Neutrophil (primary cell): ENCODE data around the gene NMUR1.

ENCODE experiments used
- H3K27ac ChIP-seq: fragments of 200-600 bp; sonication (generic); 2 replicates; pipeline ENCODE4 v1.5.1; 2016; ENCODE audit warnings: mild to moderate bottlenecking, moderate library complexity
- H3K27me3 ChIP-seq: fragments of 200-600 bp; sonication (generic); 2 replicates; pipeline ENCODE4 v1.6.0; 2016; ENCODE audit warnings: mild to moderate bottlenecking
- H3K36me3 ChIP-seq: fragments of 200-600 bp; sonication (generic); 2 replicates; pipeline ENCODE4 v1.5.1; 2017
- H3K4me1 ChIP-seq, 2 experiments: fragments of 200-600 bp in 1 of 2; sonication (generic) in 1 of 2; 1 replicate in 1 of 2; 2 replicates in 1 of 2; pipeline versions ENCODE4 v1.5.1 to v1.6.1; 2013 to 2016; ENCODE audit warnings: low read depth in 1 of 2, low read length in 1 of 2, mild to moderate bottlenecking in 1 of 2, moderate library complexity in 1 of 2; ENCODE audit not compliant: control insufficient read depth in 1 of 2, insufficient read depth in 1 of 2
- H3K4me3 ChIP-seq, 2 experiments: fragments of 200-600 bp in 1 of 2; sonication (generic) in 1 of 2; 1 replicate in 1 of 2; 2 replicates in 1 of 2; pipeline ENCODE4 v1.5.1; 2013 to 2016; ENCODE audit warnings: low read depth in 1 of 2, low read length in 1 of 2, mild to moderate bottlenecking in 1 of 2, moderate library complexity in 1 of 2
- H3K9me3 ChIP-seq: fragments of 200-600 bp; sonication (generic); 2 replicates; pipeline ENCODE4 v1.5.1; 2016
- TF ChIP-seq, protein P1 (sequence below): fragments of 200-600 bp; sonication (generic); IDR thresholded peaks from 2 replicates; pipeline ENCODE4 v1.5.1; 2016; ENCODE audit warnings: antibody characterized with exemption

The NMUR1 gene

DNA sequence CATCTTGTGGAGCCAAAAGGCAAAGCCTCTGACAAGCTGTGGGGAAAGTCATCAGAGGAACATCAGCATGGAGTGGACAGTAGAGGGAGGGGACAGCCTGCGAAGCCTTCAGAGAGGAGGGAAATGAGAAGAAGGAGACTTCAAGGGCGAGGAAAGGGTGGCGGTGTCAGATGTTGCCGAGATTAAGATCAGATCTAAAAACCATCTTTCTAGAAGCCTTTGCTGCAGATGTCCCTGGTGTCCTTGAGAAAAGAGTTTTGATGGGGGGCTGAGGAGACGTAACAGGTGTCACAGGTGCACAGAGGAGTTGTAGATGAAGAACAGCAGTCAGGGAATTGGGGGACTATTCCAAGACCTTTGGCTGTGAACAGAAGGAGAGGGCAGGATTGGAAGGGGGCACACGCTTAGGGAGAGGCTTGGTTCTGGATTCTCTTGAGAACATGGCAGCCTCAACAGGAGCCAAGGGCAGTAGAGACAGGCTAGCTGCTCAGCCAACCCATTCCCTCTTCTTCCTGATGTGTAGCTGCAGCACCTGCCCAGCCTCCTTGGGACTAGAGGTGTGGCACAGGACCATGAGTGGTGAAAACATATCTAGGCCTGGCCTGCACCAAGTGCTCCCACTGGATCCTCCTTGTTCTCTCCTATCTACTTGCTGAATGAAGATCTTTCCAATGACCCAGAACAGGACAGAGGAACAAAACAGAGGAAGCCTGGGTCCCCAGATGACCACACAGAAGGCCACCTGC lies 43.2 kb downstream of the NMUR1 start:
- Histone ChIP-seq H3K4me3 (no peak overlapping the region), H3K36me3 (no peaks in the 10 kb centered on the region), H3K27ac (no peak overlapping the region), H3K4me1 (peaks cover 14 to 17% of the 10 kb centered on the region in 2 experiments), H3K27me3 (no peaks in the 10 kb centered on the region), H3K9me3 (no peaks in the 10 kb centered on the region)
- TF ChIP-seq, protein P1, sequence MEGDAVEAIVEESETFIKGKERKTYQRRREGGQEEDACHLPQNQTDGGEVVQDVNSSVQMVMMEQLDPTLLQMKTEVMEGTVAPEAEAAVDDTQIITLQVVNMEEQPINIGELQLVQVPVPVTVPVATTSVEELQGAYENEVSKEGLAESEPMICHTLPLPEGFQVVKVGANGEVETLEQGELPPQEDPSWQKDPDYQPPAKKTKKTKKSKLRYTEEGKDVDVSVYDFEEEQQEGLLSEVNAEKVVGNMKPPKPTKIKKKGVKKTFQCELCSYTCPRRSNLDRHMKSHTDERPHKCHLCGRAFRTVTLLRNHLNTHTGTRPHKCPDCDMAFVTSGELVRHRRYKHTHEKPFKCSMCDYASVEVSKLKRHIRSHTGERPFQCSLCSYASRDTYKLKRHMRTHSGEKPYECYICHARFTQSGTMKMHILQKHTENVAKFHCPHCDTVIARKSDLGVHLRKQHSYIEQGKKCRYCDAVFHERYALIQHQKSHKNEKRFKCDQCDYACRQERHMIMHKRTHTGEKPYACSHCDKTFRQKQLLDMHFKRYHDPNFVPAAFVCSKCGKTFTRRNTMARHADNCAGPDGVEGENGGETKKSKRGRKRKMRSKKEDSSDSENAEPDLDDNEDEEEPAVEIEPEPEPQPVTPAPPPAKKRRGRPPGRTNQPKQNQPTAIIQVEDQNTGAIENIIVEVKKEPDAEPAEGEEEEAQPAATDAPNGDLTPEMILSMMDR = no peak

DNA sequence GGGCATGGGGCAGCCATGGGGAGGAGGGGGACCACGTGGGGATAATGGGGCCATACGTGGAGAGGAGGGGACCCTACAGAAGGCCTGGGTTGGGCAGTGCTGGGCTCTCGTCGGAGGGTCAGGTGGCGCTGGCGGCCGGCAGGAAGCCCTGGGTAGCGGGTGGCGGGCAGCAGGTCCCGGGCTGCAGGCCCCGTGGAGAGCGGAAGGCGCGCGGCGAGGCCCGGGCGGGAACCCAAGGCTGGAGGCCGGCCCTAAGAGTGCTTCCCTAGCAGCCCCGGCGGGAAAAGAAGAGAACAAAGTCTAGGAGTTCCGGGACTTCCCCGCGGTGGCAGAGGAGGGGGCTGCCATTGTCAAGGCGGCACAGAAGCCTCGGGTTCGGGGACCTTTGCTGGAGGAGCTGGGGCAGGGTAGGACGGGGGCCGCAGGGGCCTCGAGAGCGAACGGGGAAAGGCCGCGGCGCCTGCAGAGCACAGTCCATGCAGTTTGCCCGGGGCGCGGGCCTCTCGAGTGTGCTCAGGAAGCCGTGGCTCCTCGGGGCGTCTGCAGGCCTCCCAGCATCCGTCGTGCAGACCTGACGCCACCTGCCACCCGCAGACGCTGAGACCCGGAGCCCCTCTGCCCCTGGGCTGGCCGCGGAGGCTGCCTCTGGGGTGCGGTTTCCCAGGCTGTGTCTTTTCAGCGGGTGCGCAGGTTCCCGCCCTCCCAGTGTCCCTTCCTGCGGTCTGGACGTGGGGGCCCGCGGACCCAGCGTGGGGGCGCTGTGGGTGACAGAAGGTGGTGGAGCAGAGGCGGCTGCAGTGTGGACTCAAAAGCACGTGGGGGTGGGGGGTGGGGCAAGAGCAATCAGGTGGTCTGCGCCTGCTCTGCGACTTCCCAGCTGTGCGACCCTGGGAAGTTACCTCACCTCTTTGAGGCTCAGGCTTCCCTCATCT lies 46.6 kb downstream of the NMUR1 start:
- H3K4me3 ChIP-seq = peak overlapping the region; percentile 66 to 69
- no peaks in the 10 kb centered on the region for H3K27me3 ChIP-seq
- peak overlapping the region; percentile 59 for H3K27ac ChIP-seq
- TF ChIP-seq, protein P1 = no peak
- no peaks in the 10 kb centered on the region for H3K36me3 ChIP-seq
- H3K4me1 ChIP-seq = peaks cover 14 to 17% of the 10 kb centered on the region in 2 experiments
- H3K9me3 ChIP-seq = no peaks in the 10 kb centered on the region

DNA sequence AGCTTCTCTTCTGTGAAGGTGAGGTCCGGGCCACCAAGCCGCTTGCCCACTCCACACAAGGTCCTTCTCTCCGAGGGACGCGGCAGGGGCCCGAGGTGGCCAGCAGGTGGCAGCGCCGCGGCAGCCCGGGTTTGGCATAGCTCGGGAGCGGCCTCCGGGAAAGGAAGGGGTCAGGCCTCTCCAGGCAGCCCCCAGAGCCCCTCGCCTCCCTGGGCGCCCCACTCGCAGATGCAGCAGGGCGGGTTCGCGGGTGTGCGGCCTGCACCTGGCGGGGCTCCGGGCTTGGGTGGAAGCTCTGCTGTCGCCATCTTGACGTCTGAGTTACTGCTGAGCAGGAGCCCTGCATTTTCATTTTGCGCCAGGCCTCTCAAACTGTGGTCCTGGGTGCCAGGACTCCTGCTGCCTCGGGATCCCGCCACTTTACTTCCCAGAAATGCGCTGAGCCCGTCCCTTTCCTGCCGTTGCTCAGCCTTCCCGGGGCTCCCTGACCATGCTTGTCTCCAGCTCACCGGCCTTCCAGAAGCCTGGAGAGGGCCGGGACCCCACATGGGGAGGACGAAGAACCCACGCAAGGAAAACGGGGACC lies 47.3 kb downstream of the NMUR1 start:
- Histone ChIP-seq H3K9me3 (no peaks in the 10 kb centered on the region), H3K4me3 (peak overlapping the region; percentile 66 to 69), H3K36me3 (no peaks in the 10 kb centered on the region), H3K4me1 (peaks cover 14 to 17% of the 10 kb centered on the region in 2 experiments), H3K27me3 (no peaks in the 10 kb centered on the region), H3K27ac (peak overlapping the region; percentile 59)
- TF ChIP-seq, protein P1 = peak; percentile 82

DNA sequence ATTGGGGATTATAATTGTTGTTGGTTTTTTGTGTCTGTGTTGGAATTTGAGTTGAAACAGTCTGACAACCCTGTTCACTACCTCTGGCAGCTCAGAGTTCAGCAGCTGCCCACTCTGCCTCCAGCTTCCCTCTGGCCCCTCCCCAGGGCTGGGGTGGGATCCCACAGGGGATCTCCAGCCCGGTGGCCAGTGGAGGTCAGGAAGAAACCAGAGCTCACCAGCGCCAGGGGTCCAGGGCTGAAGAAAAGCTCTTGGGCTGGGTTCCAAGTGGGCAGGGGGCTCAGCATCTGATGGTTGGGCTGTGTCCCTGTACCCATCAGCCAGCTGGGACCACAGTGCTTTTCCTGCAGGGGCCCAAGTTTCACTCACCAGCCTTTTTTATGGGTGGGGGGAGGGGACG lies 49.5 kb downstream of the NMUR1 start:
- Histone ChIP-seq H3K9me3 (no peaks in the 10 kb centered on the region), H3K36me3 (no peaks in the 10 kb centered on the region), H3K27ac (no peak overlapping the region), H3K4me1 (peaks cover 14 to 17% of the 10 kb centered on the region in 2 experiments), H3K4me3 (no peak overlapping the region), H3K27me3 (no peaks in the 10 kb centered on the region)
- TF ChIP-seq, protein P1 = no peak

DNA sequence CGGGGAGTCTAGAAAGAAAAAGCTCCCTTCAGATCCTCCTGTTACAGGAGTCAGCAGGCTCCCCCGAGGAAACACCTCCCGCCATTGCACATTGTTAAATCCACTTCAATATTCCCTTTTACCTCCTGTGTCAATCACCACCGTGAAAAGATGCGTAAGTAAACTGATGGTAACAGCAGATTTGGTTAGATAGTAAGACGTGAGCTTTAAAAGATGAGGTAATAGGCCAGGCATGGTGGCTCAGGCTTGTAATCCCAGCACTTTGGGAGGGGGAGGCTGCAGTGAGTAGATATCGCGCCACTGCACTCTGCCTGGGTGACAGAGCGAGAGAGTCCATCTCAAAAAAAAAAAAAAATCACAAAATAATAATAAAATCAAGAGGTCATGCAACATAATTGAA lies 50.8 kb downstream of the NMUR1 start:
- no peaks in the 10 kb centered on the region for H3K9me3 ChIP-seq
- H3K27ac ChIP-seq = no peak overlapping the region
- H3K4me1 ChIP-seq = peaks cover 14 to 17% of the 10 kb centered on the region in 2 experiments
- no peaks in the 10 kb centered on the region for H3K27me3 ChIP-seq
- H3K36me3 ChIP-seq = no peaks in the 10 kb centered on the region
- no peak overlapping the region for H3K4me3 ChIP-seq
- TF ChIP-seq, protein P1 = no peak
